Measurements from ENCODE around the gene STEEP1.

STEEP1 gene

DNA sequence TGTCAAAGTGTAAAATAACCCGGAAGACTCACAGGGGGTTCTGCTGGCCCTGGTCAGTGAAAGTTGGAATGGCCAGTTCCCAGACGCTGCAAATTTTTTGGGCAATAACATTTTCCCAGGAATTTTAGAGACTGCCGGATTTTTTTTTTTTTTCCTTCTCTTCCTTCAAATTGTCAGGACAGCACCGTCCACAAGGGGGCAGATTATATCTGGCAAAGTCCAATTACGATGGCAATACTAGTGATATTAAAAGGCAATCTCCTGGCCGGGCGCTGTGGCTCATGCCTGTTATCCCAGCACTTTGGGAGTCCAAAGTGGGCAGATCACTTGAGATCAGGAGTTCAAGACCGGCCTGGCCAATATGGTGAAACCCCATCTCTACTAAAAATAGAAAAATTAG is 76.5 kb downstream of the STEEP1 start:
- DNase-seq (ENCODE audit: low read depth, low spot score): no peak

Data from brain pericyte (primary cell).